H54 (cell line): ENCODE data around the gene STK32B.

Source experiments
- DNase-seq: peaks from one replicate; pipeline ENCODE4 v3.0.0; 2011; ENCODE audit warnings: low spot score, mixed read lengths; ENCODE audit not compliant: insufficient read length
- FAIRE-seq: peaks from 3 replicates; lab custom pipeline; 2011; peaks lifted over from hg19 to GRCh38; lab: Jason Lieb, UNC
- POLR2A ChIP-seq: IDR thresholded peaks from 2 replicates; pipeline ENCODE4 v1.6.1; 2011; ENCODE audit warnings: low read depth, mild to moderate bottlenecking, low read length

The STK32B gene

DNA sequence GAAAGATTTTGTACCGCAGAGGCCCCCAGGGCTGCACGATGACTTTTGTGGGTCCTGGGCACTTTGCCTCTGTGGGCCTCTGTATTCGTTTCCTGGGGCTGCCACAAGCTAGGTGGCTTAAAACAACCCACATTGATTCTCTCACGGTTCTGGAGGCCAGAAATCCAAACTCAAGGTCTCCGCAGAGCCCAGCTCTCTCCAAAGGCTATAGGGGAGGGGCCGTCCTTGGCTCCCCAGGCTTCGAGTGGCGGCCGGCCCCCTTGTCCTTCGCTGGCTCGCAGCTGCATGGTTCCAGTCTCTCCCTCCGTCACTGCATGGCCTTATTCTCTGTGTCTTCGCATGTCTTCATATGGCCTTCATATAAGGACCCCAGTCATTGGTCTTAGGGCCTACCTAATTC is 415.8 kb downstream of the STK32B start:
- DNase-seq = no peak
- TF ChIP-seq POLR2A = no peak
- FAIRE-seq = no peak

DNA sequence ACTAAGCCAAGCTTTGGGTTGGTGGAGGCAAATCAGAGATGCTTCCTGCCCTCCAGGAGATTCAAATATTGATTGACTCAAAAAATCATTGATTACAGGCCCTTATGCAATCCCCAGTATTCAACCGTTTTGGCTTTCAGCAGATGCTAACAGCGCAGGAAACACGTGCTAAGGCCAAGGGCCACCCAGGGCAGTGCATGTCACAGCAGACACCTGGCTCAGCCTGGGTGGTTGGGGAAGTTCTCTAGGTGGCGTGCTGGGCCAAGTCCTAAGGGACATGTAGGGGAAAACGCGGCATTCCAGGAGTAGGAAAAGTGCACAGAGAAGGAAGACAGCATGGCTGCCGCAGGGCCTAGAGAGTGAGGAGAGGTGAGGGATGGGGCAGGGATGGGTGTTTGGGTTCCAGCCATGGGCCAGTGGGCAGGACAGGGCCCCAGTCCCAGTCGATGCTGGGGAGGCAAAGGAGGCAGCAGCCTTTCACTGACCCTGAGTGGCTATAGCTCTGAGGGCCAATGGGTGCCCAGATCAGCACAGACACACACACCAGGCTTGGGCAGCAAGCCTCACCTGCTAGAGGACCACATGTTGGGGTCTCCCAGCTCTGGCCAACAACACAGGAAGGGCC is 418.0 kb downstream of the STK32B start:
- DNase-seq = no peak
- FAIRE-seq = no peak
- no peak for TF ChIP-seq POLR2A

DNA sequence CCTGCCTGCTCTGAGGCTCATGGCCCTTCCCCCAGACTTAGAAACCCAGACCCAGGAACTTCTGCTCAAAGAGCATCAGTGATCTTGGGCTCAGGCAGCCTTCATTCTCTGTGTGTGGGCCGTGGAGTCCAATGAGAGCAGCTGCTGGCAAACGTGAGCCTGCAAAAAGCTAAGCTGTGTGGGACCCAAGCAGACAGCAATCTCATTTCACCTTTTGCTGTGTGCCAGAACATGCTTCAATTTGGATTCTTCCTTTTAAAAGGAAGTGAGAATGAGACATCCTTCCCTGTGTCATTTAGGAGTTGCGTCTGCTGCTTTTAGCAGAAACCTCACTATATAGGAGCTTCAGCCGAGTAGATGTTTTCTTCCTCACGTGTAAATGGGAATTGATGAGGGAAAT is 418.6 kb downstream of the STK32B start:
- no peak for TF ChIP-seq POLR2A
- DNase-seq (no peak), FAIRE-seq (no peak)

DNA sequence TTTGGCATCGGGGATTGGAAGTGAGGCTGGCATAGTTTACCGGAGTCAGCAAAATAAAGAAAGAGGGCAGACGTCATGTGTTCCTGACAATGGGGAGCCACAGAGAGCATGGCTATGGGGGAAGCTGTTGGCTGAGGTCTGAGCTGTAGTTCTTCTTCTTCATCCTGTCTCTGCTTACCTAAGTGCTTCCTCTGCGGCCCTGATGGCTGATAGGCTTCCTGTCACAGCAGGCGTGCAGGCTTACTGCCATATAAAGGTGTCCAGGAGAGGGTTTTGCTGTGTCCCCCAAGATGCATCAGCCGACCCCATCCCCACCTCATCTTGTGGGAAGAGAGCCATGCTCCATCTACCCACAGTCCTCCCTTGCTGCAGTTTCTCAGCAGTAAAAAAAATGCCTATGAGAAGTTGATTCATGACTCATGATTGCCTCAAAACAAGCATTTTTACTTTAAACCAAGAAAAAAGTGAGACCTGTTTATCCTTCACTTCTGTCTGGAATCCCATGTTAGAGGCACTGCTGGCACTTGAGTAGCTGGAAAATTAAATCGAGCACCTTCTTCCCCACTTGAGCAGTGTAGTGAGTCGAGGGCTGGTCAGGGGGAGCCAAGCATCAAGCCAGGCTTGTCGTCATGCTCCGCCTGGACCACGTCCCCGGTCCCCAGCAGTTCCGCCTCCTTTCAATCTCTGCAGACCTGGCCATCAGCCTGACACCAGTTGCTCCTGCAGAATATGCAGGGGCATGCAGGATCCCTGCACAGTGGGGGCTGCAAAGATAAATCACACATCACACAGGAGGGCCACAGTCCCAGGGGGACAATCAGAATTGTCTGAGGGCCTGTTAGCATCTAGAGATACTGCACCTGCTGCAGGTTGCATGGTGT is 419.3 kb downstream of the STK32B start:
- DNase-seq (no peak), FAIRE-seq (no peak)
- no peak for TF ChIP-seq POLR2A

DNA sequence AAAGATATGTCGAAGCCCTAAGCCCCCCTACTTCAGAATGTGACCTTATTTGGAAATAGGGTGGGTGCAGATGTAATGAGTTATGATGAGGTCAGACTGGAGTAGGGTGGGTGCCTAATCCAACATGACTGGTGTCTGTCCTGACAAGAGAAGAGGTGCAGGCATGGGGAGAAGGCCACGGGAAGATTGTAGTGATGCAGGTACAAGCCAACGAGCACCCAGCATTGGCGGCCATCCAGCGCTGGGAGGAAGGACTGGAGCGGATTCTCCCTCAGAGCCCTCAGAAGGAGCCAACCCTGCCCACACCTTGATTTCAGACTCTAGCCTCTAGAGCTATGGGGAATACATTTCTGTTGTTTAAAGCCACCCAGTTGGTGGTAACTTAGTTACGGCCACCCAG is 419.9 kb downstream of the STK32B start:
- FAIRE-seq (no peak), DNase-seq (no peak)
- no peak for TF ChIP-seq POLR2A

DNA sequence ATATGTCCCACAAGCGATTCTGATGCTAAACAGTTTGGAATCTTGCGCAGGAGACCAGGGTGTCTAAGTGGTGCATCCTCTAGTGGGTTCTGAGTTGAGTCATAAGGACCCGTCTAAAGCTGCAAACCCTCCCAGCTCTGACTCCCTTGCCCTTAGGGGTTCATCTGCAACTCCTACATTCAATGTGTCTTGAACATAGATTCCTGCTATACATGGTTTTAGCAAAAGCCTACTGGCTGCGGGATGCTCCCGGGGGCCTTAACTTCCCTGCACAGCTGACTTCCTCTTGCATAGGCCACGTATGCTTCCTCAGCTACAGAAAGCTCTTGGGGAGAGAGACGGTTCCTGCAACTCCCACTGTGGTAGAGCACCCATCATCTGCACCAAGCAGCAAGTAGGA is 420.4 kb downstream of the STK32B start:
- DNase-seq (no peak), FAIRE-seq (no peak)
- TF ChIP-seq POLR2A = no peak

DNA sequence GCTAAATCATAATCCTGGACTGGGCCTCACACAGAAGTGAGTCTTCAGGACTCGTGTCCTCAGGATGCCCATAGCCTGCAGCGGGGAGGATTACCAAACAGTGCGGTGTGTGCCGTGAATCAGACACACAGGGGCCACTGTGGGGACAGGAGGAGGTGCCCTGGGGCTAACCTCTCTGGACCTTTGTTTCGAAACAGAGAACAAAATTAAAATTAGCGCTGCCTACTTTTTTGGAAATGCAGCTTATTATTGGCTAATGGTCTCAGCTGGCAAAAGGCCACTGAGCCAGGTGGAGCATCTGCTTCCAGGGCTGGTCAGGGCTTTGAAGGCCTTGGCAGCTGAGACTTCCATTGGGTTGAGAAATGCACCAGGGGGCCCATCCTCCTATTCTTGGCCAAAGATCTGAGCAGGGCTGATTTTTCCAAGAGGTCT is 420.9 kb downstream of the STK32B start:
- DNase-seq (no peak), FAIRE-seq (no peak)
- no peak for TF ChIP-seq POLR2A

DNA sequence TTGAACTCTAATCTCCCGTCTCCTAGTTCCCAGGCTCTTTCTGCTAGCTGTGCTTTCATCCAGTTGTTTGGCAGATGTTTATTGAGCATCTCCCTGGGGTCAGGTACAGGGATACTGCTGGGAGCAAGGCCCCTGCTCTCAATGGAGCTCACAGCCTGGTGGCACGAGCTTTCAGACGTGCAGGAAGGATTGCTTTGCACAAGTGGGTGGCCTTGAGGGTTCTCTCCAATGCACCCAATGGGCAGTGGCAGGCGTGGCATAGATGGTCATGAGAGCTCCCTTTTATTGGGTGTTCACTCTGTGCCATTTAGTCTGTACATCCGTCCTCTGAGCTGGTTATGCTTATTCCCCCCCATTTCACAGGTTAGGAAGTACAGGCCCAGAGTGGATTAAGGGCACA is 421.8 kb downstream of the STK32B start:
- DNase-seq (no peak), FAIRE-seq (no peak)
- no peak for TF ChIP-seq POLR2A

DNA sequence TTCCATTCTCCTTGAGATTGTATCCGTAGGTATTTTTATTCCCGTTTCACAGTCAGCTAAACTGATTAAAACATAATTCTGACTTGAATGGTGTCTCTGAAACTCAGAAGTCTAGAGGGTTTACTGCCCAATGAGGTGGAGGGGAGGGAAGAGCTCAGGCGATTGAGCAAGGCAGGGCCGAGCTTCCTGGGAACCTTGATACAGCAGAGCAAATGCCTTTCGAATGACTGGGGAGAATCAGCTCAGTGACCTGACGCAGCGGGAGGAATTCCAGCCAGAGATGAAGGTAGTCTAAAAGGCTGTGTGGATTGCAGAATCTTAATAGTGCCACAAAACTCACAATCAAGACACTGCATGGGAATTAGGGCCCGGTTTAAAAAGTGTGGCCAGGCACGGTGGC is 423.5 kb downstream of the STK32B start:
- DNase-seq = no peak
- TF ChIP-seq POLR2A = no peak

DNA sequence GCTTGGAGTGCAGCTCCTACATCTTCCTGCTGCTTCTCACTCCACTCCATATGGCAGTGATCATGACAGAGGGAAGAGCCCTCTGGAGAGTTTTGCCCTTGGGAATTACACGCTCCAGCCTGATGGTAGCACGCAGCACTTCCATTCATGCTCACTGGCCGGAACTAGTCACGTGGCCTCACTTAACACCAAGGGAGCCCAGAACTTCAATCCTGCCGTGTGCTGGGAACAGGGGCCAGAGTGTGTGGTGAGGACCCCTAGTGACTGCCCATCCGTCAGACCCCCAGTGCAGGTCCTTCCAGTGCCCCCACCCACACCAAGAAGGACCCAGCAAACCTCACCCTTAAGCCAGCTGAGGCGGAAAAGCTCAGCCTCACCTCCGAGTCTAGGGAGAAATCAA is 426.3 kb downstream of the STK32B start:
- DNase-seq (no peak), FAIRE-seq (no peak)
- no peak for TF ChIP-seq POLR2A

More for the DNA sequence above, 423.5 kb downstream of the STK32B start:
- no peak for FAIRE-seq

DNA sequence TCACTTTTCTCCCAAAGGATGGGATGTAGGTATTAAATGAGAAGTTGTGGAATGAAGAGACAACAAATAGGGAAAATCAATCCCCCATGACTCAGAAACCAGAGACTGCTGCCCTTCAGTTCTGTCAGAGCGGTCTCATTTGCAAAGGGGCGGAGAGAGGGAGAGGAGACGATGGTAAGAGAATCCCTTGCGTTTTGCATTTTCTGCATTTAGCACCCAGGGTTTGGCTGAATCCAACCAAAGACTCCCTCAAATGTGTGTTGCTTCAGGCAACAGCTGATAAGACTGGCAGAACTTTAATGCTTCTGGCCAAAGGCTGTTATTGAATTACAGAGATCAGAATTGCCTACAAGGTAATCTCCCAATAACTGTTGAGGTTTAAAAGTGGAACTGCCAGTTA is 426.9 kb downstream of the STK32B start:
- no peak for TF ChIP-seq POLR2A
- FAIRE-seq (no peak), DNase-seq (no peak)

DNA sequence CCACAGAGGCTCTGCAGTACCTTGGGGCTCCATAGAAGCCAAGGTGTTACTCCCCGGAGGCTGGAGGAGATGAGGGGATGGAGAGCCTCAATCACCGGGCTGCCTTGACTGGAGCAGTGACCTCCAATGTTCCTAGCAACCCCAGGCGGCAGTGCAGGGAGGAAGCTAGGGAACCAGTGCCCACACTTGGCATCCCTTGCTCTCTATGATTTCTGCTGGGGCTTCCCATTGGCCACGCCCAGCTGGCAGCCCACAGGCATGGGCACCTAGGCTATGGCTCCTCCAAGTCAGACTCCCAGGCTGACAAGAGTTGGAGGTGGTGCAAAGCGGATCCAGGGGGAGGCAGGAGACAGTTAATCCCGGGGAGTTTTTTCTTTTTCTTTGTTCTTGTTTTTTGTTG is 427.4 kb downstream of the STK32B start:
- FAIRE-seq = no peak
- no peak for DNase-seq
- TF ChIP-seq POLR2A = no peak

DNA sequence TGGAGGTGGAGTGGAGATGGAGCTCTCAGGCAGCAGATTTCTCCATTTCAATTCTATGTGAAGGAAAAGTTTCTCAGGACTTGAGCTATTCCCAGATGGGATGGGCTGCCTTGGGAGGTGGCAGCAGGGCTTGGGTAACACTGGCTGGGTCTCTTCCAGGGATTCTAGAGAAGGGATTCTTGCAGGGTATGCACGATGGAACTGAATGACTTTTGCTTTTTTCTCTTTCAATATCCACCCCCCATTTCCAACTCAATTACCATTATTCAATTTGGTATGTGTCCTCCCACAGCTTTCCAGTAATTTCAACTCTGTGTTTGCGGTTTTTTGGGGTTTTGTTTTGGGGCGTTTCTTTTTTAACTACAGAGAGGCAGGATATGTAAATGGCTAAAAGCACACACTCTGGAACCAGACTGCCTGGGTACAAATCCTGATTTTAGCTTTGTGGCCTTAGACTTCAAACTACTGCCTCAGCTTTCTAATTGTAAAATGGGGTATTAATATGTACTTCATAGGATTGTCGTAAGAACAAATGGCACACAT is 428.3 kb downstream of the STK32B start:
- no peak for TF ChIP-seq POLR2A
- FAIRE-seq = no peak
- DNase-seq = no peak

DNA sequence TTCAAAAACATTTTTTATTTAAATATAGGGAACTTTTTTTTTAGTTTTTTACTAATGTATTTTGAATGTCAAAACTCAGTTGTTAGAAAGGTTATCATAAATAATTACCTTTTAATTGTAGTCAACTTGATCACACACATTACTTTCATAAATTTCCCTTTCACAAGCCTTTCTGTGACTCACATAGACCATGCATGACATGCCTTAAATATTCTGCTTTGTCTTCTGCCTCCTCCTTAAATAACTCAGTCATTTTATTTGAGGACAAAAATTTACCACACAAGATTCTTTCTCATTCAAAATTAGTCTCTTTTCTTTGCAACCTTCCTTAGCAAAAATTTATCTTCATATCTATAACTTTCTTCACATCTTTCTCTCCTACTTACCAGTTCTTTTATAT is 437.1 kb downstream of the STK32B start:
- DNase-seq (no peak), FAIRE-seq (no peak)
- TF ChIP-seq POLR2A = no peak

DNA sequence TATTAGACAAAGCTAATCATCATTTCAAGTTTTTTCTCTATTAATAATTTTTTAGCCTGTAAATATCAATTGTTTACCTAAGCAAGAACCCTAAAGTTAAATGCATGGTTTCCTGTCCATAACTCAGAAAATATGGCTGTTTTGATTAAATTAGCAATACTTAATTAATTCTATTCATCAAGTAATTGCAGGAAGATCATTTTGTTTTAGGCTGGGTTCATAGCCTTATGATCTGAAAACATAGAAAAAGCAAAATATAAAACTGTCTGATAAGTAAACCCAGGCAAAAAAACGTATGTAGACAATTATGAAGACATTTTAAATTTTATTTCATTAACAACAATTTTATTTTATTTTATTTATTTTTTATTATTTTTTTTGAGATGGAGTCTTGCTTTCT is 438.0 kb downstream of the STK32B start:
- no peak for FAIRE-seq
- TF ChIP-seq POLR2A = no peak

DNA sequence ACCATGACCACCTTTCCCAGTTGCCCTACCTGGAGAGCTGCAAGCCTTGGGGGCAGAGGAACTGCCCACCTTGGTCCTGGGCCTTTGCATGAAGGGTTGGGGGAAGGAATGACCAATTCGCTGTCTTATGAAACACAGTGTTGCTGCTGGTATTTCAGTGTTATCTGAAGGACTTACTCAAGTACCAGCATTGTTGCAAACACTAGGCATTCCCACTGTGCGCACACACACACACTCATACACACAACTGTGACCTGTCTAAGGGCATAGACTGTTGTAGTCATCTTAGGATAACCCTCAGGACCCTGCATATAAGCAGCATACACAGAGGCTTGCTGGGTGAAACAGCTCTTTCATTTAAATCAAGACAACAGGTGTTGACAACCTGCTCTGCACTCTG is 446.2 kb downstream of the STK32B start:
- FAIRE-seq (no peak), DNase-seq (no peak)
- no peak for TF ChIP-seq POLR2A

More for the DNA sequence above, 438.0 kb downstream of the STK32B start:
- DNase-seq = no peak
